HG03095 (cell line): ENCODE data around the gene PTPRD.

Experiments used
- ATAC-seq: cut with Tn5 transposase; IDR thresholded peaks from one replicate; pipeline ENCODE4 v1.9.1; 2021; ENCODE audit warnings: moderate library complexity; ENCODE audit not compliant: unreplicated experiment

The PTPRD gene

DNA sequence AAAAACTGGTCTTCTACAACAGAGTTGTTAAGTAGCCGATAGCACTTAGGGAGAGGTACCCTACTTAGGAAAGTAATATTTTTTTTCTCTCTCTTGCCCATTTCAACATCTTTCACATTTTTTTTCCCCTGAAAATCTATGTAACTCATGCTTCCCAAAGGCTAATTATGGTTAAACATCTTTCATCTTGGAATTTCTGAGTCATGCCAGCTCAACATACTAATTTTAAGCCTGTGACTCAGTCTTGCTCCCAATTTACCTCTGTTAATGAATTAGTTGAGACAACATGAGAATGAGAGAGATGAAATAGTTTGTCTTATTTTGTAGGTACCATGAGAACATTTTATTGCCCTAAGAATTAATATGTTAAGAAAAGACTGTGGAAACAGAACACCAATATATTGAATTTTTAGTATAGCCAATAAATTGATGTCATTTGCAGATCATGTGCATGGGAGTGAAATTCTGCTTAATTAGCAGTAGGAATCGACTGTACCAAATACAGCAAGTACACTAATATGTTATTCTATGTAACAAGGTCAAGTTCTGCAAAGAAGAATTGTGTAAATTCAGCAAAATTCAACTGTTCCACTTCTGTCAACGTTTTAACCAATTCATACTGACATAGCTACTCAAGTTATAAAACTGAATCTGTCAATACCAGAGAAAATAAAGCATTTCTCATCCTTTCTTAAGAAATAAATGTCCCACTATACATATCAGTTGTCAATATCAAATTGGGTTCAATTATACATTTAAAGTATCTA, 550.0 kb downstream of the PTPRD start:
- ATAC-seq, result no peak

DNA sequence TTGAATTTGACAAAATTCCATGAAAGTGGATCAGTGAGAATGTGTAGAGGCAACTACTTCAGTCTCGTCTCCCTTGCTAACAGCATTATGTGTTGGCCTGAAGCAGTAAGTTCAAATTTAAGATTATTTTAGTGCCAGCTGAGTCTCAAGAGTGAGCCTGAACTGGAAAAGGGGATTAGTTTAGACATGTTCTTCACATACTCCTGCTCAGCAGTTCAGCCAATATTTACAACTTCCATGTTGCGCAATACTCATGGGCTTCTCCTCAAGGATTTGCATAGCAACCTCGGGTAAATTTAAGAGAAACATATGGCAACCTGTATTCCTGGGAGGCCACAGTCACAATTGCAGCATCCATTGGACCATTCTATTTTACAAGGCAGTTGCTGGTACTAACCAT, 553.8 kb downstream of the PTPRD start:
- ATAC-seq, result no peak

DNA sequence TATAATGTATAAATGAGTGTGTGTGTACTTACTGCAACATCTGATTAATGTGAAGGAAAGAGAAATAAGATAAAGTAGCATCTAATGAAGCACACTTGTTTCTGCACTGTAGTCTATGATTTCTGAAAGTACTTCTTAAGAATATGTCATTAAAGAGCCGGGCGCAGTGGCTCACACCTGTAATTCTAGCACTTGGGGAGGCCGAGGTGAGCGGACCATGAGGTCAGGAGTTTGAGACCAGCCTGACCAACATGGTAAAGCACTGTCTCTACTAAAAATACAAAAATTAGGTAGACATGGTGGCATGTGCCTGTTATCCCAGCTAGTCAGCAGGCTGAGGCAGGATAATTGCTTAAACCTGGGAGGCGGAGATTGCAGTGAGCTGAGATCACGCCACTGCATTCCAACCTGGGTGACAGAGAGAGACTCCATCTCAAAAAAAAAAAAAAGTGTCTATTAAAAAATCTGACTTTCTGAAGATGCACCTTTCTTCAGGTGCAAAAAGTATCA, 556.9 kb downstream of the PTPRD start:
- ATAC-seq, result no peak

DNA sequence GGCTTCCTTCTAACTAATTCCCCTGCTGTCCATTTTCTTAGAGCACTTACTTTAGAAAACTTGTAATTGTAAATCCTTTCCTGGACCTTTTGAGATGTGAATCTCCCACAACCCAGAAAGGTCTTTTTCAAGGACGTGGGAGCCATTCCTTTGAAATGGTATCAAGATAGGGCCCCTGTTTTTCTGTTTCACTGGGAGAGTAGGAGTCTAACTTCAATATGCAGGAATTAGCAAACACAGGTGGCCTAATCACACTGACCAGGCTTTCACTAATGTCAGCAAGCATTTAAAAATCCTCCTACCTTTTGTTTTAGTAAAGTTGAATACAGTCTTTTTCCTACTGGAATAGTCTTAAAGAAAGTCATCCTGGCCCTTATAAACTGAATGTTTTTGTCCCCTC, 558.3 kb downstream of the PTPRD start:
- no peak for ATAC-seq

DNA sequence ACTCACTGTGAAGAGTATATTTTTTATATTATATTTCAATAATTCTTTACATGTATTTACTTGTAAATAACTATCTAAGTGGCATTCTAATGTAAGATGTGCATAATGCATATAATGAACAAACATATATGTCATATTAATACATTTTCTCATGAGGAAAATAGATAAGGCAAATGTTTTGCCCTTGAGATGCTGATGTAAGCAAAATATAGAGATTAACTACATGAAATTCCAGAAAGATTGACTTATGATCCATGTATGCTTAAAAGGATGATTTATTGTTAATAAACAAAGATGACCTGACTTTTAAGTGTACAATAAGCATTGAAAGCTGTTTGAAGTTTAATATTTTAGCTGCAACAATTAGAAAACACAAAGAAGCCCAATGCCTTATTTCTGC, 559.9 kb downstream of the PTPRD start:
- ATAC-seq, result no peak

DNA sequence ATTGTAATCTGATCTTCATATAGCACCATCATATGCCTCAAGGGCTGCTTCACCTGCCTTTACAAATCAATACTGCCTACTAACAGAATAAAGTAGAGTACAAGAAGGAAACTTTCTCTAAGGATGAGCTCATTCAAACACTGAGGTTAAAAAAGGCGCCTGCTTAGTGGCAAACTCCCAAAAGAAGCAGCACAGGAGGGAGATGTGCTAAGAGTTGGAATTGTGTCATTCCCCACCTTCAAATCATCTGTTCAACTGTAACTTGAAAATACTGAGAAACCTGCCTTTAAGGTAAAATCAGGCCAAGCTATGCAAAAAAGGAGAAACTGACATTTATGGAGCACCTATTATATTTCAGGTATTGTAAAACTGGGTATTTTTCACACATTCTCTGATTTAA, 560.6 kb downstream of the PTPRD start:
- no peak for ATAC-seq

DNA sequence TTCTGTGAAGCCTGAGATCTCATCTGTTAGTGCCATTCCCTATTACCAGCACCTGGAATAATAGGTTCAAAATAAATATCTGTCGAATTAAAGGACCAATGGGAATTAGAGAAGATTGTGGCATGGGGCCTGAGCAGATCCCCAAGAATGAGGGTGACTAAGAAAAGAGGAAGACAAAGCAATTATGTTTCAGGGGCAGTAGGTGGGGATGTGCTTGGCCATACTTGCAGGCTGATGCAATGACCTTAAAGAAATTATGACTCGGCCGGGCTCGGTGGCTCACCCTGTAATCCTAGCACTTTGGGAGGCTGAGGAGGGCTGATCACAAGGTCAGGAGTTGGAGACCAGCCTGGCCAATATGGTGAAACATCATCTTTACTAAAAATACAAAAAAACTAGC, 562.8 kb downstream of the PTPRD start:
- no peak for ATAC-seq

DNA sequence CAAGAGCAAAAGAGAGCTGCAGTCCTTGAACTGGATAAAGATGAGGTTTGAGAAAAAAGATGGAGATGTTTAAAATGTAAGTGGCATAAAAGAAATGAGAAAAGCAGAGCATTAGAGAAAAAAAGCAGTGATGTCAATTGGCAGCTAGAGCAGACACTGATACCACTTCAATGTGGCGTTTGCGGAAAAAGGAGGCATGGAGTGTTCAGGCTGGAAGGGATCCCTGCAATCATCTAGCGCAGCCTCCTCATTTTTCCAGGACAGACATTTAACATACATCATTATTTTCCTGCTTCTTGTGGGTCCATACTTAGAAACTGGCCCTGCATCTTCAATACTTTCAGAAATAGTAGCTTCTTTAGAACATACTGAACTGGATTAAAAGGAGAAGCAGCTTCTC, 563.8 kb downstream of the PTPRD start:
- no peak for ATAC-seq

DNA sequence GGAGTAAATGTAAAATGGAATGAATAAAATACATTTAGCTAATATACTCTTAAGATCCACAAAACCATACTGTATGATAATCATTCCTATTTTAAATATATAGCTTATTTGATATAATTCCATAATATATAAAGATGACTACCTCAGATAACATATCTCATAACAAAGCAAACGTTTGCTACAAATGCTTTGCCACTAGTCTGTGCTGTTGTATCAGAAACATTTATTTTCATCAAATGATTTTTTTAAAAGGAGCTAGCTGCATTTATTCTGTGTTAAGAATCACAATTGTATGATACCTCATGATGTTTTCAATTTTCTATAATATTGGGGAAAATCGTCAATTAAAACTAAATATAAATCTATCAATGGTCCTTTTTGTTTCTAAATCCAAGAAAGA, 567.2 kb downstream of the PTPRD start:
- ATAC-seq, result no peak

DNA sequence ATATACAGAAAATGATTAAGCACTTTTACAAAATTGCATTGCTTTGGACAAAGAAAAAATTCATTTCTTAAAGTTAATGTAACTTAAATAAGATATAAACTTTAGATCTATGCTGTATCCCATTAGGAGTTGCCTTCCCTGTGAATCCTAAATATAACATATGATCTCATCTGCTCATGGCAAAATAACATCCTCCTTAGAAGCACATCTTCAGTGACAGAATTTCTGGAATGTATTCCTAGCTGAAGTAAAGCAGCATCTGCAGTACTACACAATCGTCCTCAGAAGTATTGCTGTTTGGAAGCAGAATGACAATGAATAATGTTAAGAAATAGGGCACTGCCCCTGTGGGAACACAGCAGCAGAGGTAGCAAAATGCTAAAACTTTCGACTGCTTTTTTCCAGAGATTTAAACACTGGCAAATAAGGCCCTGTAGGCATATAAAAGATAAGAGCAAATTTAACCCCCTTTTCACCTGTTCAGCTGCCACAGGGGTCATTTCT, 571.0 kb downstream of the PTPRD start:
- ATAC-seq, result no peak

DNA sequence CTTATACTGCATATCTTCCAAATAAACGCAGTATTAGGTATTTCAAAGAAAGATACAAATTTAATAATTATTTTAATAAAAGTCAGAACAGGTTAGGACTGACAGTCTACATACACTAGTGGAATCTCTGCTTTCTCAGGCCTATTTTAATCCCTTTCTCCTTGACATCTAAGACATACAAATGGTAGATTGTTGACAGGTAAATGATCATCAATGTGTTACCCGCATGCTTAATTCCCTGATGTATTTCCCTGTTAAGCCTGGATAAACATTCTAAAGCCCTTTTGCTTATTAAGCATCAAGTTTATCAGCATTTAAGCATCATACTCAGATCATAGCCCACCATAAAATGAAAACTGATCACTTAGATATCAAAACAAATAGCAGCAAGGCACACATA, 576.7 kb downstream of the PTPRD start:
- ATAC-seq, result no peak

DNA sequence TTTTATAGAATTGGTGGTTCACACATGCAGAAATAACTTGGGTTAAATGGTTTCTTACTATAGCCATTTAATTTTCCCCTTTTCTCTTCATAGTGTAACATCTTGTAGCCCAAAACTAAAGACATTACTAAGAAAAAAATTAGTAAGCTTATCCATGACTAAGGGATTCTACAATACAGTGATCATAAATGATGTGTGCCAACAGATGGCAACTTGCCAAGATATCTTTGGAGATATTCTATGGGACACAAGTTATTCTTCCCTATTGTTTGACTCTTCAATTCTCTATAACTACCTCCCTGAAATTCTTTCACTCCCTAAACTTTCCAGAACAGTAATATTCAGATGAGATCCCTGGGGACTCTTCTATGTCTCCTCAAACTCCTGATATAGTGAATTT, 580.6 kb downstream of the PTPRD start:
- no peak for ATAC-seq

DNA sequence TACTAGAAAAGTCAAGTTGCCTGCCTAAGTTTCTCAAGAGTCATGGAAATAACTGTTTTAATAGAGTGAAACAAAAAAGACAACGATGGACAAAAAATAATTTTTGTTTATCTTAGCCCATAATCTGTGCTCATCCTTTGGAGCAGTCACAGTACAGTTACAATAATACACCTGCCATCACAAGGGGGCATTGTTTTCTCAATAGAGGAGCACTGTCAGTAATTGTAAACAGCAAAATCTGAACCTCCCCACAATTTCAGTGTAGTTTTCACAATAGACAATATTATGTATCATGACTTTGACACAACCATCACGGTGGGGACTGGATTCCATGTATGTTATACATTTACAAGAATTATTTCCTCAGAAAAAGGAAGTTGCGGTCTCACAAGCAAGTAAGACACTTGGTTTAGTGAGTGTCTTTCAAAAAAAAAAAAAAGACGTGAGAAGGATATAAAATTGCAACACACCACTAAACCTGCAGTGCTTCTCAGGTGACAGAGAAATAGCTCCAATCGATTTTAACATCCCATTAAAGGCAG, 586.3 kb downstream of the PTPRD start:
- no peak for ATAC-seq

DNA sequence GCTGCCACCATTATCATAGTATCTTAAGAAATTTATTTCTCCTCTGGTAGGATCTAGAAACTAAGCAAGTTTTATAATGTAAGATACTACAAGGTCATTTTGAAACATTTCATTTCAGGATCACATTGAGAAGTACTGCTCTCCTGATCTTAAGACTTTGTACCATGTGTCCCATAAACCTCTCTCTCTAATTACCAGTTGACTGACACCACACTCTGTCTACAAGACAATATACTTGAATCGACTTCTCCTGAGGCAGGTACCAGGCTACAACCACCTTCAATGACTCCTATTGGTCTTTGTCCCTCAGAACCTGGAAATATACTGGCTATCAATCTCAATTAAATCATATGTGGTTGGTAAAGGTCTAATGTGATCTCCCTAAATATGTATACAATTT, 597.0 kb downstream of the PTPRD start:
- no peak for ATAC-seq

DNA sequence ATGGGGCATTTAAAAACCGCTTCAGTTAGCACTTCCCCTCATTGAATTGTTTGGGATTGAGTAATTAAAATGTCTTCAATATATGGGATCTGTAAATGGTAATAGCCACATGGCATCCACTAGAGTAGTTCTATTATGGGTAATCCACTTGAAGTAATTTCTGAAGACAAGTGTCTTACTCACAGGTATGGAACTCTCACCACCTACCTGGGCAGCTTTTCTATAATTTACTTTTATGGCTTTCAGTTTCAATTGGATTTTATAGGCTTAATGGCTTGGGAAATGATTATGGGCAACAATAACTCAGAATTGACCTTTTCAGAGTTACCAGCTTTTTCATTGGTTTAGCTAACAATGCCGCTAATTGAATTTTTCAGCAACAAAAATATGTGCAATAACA, 597.9 kb downstream of the PTPRD start:
- no peak for ATAC-seq

DNA sequence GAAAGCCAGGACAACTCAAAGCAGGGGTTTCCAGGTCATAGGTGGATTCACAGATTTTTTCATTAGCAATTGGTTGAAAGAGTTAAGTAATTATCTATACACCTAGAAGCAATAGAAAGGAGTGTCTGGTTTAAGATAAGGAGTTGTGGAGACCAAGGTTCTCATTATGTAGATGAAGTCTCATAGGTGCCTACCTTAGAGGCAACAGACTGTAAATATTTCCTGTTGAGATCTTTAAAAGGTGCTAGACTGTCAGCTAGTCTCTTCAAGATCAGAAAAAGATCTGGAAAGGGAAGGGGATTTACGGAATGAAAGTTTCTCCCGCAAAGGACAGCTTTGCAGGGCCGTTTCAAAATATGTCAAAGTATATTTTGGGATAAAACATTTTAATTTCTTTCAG, 603.4 kb downstream of the PTPRD start:
- ATAC-seq, result no peak

DNA sequence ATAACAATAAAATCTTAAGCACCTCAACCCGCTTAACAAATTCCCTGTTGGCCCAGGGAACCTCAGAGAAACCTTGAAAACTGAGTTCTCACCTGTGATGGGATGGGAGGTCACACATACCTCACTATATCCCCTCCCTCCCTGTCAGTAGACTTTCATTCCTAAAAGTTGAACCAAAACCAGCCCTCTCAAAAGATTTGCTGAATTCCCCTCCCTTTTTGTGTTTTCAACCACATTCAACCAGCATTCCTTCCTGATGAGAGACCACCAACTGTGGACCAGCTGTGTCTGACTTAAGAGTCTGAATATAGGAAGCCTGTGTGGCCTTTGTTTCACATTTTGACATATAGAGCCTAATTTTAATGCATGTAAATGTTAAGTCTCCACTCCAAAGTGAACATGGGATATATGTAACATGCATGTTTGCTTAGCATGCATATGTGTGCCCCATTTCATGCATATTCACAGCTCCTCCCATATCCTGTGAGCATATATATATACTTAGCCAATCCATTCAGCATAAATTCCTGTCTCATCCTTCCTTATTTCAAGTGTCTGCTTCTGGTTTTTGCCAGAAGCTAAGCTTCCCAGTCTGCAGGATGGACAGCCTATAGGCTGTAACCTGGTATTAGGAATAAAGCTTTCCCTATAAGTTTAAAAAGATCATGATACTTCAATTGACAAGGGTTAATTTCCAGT, 604.6 kb downstream of the PTPRD start:
- ATAC-seq, result no peak

DNA sequence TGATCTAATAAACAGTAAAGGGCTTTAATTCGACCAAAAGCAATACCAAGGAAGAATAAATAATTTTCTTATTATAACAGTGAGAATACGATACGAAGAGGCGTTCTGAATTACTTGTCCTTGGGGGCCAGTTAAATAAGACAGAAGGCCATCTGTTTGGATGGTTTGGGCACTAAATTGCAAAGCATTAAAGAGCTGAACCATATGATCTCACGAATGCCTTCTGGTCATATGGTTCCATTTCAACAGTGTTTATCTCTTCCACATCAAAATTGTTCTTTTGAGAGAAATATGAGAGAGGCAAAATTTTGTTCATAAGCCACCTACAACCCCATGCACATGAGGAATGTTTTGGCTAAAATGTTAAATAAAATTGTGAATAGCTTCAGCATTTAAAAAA, 605.4 kb downstream of the PTPRD start:
- no peak for ATAC-seq

DNA sequence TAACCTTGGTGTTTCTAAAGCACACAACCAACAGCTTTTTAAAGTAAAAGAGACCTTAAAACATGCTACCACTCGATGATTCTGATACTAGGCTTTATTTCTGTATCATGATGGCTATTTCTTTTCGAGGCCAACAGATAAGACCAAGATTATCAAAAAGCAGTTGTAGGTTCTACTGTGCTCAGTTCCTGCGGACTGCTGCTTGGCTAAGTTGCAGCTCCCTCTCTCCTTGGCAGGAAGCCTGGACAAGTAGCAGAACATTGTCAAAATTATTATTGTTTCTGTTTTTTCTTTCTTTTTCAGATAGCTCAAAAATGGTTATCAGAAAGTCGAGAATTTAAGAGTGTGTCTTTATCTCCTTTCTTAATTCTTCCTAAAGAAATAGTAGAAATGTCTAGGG, 607.6 kb downstream of the PTPRD start:
- ATAC-seq, result no peak

DNA sequence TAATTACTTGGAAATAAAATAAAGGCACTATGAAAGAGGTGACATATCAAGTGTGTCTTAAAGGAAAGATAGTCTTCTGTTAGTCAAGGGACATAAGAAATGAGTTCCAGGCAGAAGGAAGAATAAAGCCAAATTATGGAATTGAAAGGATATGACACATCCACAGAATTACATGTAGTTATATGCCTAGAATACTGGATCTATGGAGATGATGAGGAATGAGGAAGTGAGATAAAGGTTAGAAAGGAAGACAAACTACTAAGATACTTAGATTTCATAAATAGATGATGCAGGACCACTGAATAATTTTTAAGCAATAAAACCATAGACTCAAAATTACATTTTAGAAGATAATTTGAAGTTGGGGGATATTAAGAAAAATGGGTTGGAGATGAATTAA, 609.8 kb downstream of the PTPRD start:
- ATAC-seq, result no peak

DNA sequence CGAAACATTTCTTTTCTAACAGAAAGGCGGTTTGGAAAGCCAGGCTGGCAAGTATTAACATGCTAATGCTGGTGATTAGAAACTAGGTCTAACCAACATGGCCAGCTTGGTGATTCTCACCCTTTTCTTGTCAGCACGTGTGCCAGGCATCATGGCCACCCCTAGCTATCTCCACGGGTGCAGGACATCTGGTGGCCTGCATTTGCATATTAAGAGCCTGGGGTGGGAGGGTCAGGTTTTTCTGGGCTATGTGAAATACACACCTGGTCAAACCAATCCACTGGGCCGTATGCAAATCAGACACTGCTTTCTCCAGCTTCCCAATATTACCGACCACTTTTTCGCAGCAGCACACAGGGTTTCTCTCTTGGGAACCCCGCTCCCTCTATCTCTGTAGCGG, 612.1 kb downstream of the PTPRD start:
- ATAC-seq, result no peak
